ENCODE data around the gene INHBE.
"Not testable (repeated sequence)": the region's sequence is repeated elsewhere in the genome, so short reads cannot be mapped to it uniquely, and the experiment has no call there.

INHBE gene

GRCh38 chr12:57441393-57441792, 13.7 kb upstream of the INHBE start:
- DNase-seq (ENCODE audit: low spot score), result not testable (repeated sequence)

- no peak for DNase-seq (ENCODE audit: low spot score)
These were observed 13.2 kb upstream of the INHBE start for GRCh38 chr12:57441846-57442427.

GRCh38 chr12:57444337-57444736, 10.8 kb upstream of the INHBE start:
- not testable (repeated sequence) for DNase-seq (ENCODE audit: low spot score)

- no peak for DNase-seq (ENCODE audit: low spot score)
These were observed 10.4 kb upstream of the INHBE start for GRCh38 chr12:57444744-57445143.

GRCh38 chr12:57446292-57446960, 8.7 kb upstream of the INHBE start:
- no peak for DNase-seq (ENCODE audit: low spot score)

- no peak for DNase-seq (ENCODE audit: low spot score)
These were observed 6.4 kb upstream of the INHBE start for GRCh38 chr12:57448669-57449068.

- DNase-seq (ENCODE audit: low spot score), result no peak
These were observed 5.7 kb upstream of the INHBE start for GRCh38 chr12:57449375-57449774.

- no peak for DNase-seq (ENCODE audit: low spot score)
These were observed 5.0 kb upstream of the INHBE start for GRCh38 chr12:57450057-57450456.

GRCh38 chr12:57451233-57451778, 3.8 kb upstream of the INHBE start:
- no peak for DNase-seq (ENCODE audit: low spot score)

GRCh38 chr12:57452181-57452936, 2.7 kb upstream of the INHBE start:
- DNase-seq (ENCODE audit: low spot score), result no peak

- DNase-seq (ENCODE audit: low spot score), result peak; percentile 59
These were observed 2.1 kb upstream of the INHBE start for GRCh38 chr12:57452937-57453509.

- no peak for DNase-seq (ENCODE audit: low spot score)
These were observed 918 bp upstream of the INHBE start for GRCh38 chr12:57454213-57454565.

- no peak for DNase-seq (ENCODE audit: low spot score)
These were observed 452 bp downstream of the INHBE start for GRCh38 chr12:57455374-57456144.

- DNase-seq (ENCODE audit: low spot score), result peak; percentile 23
These were observed 1.1 kb downstream of the INHBE start for GRCh38 chr12:57456145-57456700.

- DNase-seq (ENCODE audit: low spot score), result no peak
These were observed 1.8 kb downstream of the INHBE start for GRCh38 chr12:57456737-57457490.

GRCh38 chr12:57458665-57459054, 3.6 kb downstream of the INHBE start:
- no peak for DNase-seq (ENCODE audit: low spot score)

GRCh38 chr12:57459055-57459749, 4.1 kb downstream of the INHBE start:
- peak; percentile 93 for DNase-seq (ENCODE audit: low spot score)

GRCh38 chr12:57459750-57460467, 4.8 kb downstream of the INHBE start, which contains the start of gene GLI1:
TSS of gene GLI1 (plus strand) at chr12:57459785. CDS start at chr12:57463692, 3,907 bp downstream.
- no peak for DNase-seq (ENCODE audit: low spot score)

- DNase-seq (ENCODE audit: low spot score), result no peak
These were observed 5.3 kb downstream of the INHBE start for GRCh38 chr12:57460468-57460784.

- DNase-seq (ENCODE audit: low spot score), result no peak
These were observed 5.8 kb downstream of the INHBE start for GRCh38 chr12:57460841-57461275.

Measured in hematopoietic multipotent progenitor cell treated with erythropoietin and hydrocortisone succinate and interleukin-3 and kit ligand, for 17 days (in vitro differentiated cells).